Eye (tissue), 1 donor: ENCODE measurements around the gene GARIN1A.
A peak's percentile ranks its signal among the peaks of the same experiment; 100 is the strongest.
"Not testable (repeated sequence)": the region's sequence is repeated elsewhere in the genome, so short reads cannot be mapped to it uniquely, and the experiment has no call there.

ENCODE experiments used
- DNase-seq: peaks from one replicate; pipeline ENCODE4 v3.0.0-alpha.2; 2015

GARIN1A gene

DNA sequence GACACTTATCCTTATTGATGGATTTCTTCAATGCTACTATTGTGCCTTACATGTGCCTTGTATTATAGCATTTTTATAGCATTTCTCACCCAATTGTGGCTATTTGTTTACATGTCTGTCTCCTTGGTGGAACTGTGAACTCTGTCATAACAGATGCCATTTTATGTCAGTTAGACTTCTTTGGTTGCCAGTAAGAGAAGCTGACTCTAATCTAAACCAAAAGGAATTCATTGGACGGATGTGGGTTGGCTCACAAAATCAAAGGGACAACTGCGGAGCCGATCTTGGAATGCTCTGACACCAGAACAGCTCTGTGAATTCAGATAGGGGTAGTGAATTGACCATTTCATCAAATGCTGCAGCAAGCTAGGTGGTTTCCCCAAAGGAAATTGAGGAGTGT, 15.0 kb downstream of the GARIN1A start:
- DNase-seq = no peak

DNA sequence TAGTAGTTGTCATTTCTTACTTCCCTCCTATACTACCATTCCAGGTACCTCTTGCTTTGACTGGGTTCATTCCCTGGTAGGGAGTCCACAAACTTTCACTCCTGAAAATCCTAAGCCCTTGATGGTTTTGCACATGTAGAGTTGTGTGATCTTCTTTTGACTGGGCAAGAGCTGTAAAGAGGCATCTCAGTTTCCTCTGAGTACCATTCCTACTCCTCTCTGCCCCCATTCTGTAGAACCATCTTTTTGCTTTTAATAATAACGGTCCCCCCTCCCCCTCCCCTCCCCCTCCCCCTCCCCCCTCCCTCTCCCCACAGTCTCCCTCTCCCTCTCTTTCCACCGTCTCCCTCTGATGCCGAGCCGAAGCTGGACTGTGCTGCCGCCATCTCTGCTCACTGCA, 16.4 kb downstream of the GARIN1A start:
- DNase-seq = no peak

DNA sequence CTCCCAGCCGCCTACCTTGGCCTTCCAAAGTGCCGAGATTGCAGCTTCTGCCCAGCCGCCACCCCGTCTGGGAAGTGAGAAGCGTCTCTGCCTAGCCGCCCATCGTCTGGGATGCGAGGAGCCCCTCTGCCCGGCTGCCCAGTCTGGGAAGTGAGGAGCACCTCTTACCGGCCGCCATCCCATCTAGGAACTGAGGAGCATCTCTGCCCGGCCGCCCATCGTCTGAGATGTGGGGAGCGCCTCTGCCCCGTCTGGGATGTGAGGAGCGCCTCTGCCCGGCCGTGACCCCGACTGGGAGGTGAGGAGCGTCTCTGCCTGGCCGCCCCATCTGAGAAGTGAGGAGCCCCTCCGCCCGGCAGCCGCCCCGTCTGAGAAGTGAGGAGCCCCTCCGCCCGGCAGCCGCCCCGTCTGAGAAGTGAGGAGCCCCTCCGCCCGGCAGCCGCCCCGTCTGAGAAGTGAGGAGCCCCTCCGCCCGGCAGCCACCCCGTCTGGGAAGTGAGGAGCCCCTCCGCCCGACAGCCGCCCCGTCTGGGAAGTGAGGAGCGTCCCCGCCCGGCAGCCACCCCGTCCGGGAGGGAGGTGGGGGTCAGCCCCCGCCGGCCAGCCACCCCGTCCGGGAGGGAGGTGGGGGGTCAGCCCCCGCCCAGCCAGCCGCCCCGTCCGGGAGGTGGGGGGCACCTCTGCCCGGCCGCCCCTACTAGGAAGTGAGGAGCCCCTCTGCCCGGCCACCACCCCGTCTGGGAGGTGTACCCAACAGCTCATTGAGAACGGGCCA, 17.3 kb downstream of the GARIN1A start:
- not testable (repeated sequence) for DNase-seq

DNA sequence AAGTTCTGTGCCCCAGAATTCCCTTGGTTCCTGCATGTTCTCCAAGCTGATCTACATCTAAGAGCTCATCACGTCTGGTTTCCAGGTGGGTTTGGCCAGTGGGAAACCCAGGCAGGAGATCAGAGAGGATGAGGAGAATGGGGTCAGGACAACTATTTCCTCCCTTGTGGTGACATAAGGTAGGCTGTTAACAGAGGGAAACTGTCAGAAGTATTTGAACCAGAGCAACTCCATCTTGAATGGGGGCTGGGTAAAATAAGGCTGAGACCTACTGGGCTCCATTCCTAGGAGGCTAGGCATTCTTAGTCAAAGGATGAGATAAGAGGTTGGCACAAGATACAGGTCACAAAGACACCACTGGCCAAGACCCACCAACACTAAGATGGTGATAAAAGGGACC, 19.1 kb downstream of the GARIN1A start:
- no peak for DNase-seq

DNA sequence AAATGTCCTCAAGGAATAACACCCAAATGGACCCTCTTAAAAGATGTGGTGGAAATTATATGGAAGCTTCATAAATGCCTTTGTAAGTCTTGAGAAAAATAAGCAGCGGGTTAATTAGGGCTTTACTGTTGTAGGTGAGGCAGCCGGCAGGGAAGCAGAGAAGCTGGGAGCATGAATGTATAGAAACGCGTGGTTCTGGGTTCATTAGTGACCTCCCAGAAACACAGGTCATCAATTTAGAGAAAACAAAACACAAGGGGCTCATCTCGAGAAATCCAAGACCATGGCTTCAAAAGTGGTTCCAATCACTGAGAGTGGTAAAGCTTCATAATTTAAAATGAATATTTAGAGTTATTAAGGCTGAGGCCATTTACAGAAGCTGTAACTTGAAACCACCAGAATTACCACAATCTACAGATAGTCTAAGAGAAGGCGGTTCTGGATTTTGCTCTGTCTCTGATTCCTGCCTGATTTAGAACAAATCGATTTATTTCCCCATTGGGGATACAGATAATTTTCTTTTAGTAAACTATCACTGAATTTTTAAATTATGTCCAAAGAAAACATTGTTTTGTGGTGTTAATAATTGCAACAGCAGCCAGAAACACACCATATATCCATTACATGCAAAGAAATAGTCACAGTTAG, 20.7 kb downstream of the GARIN1A start:
- DNase-seq = peak; percentile 50

DNA sequence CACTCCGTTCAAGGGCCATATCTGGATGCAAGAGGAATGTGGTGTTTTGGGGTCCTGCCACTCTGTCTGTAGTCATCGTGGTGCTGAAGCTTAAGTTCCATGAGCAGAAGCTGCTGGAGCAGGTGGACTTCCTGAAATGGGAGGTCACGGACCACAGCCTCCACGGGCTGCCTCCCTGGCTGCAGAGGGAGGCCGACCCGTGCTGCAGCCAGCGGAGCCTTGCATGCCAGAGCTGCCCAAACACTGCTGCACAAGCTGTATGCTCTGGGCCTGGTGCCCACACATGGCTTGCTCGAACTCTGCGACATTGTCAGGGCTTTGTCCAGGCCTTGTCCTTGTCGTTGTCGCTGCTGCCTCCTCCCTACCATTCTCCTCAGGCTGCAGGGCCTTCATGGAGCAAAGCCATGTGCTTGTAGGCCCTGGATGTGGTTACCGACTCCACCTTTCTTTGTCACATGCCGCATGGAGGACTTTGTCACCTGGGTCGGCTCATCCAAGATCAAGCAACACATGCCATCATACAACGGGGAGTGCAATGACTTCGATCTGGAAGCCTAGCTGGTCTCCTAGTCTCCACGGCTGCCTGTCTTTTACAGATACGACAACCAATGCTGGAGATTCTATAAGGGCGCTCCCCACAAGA, 21.4 kb downstream of the GARIN1A start:
- no peak for DNase-seq

DNA sequence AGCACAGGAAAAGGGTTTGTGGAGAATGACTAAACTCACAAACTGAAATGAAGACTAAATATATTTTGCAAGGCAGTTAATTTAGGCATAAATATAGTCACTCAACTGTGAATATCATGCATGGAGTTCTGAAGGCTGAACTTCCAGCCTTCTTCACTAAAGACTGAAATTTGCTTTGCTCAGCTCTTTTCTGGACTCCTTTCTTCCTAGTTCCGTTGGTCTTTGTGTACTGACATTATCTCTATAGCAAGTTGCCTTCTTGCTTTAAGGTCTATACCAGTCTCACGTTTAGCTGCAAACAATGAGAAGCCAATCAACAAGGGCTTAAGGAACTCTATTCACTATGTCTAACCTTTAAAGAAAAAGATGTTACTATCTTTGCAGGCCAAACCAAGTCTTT, 22.6 kb downstream of the GARIN1A start:
- no peak for DNase-seq

DNA sequence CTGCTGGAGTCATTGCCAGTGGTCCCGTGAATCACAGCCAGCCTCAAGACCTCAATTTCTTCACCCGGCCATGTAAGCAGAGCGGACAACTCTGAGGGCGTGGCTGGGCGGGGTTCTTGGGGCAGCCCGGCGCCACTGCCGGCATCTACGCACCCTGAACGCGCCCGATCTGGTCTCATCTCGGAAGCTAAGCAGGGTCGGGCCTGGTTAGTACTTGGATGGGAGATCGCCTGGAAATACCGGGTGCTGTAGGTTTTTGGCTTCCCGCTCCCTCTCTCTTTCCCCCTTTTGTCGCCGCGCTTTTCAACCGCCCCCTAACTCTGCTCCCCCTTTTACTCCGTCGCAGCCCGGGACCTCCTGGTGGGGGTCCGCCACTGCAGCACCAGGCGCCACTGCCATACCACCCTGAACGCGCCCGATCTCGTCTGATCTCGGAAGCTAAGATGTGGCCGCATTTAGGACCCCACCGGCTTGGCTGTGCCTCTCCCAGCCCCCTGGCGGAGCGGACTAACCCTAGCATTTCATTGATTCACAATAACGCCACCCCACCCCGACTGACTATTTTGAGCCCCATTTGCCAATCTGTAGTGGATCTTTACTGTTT, 25.3 kb downstream of the GARIN1A start:
- peak; percentile 69 for DNase-seq

DNA sequence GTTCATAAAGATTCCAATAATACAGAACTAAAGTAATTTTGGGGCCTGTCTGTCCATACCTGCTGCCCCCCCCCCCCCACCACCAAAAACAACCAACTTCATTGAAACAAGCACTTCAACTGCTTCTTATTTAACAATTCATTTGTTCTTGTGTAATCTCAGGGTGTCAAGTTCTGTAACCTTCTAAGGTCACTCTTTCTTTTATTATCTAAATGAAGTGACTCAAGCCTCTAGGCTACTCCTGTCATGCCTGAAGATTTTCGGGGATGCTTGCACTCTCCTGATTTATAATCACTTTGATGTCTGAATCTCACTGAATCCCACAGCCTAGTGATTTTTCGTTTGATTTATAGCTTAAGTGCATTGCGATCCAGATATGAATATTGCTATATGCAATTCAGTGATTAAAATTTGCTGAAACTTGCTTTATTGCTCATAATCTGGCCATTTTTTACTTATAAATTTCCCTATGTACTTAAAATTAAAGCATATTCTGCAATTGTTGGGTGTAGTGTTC, 27.2 kb downstream of the GARIN1A start:
- no peak for DNase-seq

DNA sequence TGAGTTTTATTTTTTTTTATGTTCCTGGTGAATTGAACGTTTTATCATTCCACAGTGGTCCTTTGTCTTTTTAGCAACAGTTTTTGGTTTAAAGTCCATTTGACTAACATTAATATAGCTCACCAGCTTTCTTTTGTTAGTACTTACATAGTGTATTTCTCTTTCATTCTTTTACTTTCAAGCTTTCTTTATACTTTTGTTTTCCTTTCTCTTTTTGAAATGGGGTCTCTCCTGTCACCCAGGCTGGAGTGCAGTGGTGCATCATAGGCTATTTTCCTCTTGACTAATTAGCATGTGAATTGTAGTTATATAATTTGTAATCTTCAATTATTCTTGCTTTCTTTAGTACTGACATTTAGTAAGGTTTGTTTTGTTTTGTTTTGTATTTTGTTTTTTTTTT, 27.8 kb downstream of the GARIN1A start:
- no peak for DNase-seq

DNA sequence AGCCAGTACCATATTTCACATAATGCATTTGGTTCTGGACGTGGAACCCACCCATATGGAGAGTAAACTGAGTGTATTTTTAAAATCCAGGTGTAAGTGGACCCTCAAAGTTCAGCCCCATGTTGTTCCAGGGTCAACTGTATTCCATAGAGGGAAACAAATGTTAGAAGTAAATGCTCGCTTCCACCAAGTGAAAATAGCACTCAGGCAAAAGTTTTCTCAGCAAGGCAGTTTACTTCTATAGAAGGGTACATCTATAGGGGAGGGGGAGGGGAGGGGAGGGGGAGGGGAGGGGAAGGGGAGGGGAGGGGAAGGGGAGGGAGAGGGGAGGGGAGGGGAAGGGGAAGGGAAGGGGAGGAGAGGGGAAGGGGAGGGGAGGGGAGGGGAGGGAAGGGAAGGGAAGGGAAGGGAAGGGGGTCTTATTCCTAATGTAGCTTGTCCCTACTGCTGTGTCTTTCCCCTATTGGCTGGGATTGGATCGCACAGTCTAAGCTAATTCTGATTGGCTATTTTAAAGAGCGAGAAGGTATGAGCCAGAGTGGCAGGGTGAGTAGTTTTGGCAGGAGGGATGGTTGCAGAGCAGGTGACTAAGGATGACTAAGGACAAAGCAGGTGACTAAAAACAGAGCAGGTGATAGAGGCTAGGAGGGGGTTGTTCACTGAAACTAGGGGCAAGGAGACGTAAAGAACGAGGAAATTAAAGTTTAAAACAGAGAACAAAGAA, 29.1 kb downstream of the GARIN1A start:
- no peak for DNase-seq

DNA sequence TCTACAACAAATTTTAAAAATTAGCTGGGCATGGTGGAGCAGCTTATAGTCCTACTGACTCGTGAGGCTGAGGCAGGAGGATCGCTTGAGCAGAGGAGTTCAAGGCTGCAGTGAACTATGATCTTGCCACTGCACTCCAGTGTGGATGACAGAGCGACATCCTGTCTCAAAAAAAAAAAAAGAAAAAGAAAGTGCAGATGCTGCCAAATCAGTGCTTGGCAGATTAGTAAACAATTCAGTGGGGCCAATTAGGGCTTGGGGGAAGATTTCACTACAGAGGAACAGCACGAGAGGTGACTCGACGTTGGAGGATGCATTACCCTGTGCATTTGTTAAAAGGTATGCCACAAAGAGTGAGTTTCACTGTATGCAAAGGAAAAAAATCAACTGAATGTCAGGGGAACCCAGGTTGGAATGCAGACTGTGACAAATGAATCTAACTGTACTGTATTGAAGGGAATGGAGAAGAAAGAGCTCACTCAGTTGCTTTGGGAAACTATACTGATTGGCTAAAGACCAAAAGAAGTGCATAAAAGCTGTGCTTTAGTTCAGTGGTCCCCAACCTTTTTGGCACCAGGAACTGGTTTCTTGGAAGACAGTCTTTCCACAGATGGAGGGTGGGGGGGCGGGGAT, 31.6 kb downstream of the GARIN1A start:
- DNase-seq = no peak

DNA sequence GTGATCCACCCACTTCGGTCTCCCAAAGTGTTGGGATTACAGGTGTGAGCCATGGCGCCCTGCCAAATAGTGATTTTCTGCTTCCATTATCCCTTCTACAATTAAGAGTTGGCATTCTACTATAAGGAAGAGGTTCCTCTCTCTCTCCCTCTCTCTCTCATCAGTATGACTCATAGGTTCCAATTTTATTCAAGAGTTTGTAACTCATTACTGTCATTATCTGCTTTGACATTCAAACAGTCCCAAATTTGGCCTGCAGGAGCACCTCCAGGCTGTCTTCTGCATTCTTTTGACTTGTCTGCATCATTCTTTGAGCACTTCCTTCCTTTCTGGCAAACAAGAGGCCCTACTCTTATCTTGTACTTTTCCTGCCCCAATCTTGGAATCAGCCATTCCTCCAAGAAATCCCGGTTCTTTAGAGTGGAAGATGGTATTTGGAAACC, 33.8 kb downstream of the GARIN1A start:
- DNase-seq = no peak

DNA sequence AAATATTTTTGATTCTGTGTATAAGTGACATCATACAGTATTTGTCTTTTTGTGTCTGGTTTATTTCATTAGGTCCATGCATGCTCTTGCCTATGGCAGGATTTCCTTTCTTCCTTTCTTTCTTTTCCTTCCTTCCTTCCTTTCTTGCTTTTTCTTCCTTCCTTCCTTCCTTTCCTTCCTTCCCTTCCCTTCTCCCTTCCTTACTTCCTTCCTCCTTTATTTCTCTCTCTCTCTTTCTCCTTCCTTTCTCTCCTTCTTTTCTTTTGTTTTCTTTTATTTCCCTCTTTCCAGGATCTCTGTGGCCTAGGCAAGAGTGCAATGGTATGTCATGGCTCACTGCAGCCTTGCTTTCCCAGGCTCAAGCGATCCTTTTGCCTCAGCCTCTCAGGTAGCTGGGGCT, 35.7 kb downstream of the GARIN1A start:
- no peak for DNase-seq

DNA sequence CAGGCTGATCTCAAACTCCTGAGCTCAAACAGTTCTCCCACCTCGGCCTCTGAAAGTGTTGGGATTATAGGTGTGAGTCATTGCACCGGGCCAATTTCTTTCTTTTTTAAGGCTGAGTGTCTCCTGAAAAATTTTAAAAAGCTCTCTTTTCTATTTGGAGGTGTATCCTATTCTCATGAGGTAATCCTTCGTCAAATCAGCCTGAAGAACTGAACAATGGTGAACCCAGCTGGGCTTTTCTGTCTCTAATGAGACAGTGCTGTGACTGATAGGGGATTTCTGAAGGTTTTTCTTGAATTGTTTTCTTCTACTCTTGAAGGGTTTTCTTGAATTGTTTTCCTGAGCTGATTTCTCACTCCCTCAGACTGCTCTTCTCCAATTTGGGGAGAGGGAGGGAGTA, 36.1 kb downstream of the GARIN1A start:
- no peak for DNase-seq

DNA sequence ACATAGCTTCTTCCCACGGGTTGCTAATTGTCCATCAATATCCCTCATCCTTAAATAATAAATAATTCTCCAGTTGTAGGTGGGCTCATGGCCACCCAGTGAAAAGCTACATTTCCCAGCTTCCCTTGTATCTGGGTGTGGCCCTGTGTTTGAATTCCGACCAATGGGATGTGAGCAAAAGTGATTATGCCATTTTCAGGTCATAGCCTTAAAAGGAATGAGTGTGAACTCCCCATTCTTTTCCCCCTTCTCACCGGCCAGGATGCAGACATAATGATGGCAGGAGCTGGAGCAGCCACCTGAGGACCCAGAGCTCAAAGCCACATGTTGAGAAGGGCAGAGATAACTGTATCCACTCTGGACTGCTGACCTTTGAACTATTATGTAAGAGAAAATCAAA, 36.7 kb downstream of the GARIN1A start:
- DNase-seq = no peak

DNA sequence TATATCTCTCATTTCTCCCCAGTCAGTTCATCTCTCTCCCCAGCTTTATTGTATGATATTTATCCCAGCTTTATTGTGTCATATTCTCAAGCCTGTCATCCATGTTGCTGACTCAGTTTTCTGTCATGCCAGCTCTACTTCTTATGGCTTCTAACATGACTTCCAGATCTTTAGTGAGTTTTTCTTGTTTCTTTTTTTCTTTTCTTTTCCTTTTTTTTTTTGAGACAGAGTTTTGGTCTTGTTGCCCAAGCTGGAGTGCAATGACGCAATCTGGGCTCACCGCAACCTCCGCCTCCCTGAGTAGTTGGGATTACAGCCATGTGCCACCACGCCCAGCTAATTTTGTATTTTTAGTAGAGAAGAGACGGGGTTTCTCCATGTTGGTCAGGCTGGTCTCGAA, 38.4 kb downstream of the GARIN1A start:
- no peak for DNase-seq

DNA sequence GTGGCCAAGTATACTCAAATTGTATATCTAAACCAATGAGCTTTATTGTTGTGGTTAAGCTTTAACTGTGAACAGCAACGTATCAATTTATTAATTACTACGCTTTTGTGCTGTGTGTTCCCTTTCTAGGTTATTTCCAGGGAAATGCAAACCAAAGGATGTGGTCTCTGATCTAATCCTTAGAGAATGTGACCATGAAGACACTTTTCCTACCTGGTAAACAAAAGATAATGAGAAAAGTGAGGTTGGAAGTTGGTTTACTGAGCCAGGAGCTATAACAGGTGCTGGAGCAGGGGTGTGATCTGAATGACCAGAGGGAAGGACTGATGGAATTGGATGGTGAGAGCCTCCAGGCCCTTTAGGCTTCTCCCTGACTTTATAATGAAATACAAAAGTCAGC, 41.7 kb downstream of the GARIN1A start:
- DNase-seq = no peak

DNA sequence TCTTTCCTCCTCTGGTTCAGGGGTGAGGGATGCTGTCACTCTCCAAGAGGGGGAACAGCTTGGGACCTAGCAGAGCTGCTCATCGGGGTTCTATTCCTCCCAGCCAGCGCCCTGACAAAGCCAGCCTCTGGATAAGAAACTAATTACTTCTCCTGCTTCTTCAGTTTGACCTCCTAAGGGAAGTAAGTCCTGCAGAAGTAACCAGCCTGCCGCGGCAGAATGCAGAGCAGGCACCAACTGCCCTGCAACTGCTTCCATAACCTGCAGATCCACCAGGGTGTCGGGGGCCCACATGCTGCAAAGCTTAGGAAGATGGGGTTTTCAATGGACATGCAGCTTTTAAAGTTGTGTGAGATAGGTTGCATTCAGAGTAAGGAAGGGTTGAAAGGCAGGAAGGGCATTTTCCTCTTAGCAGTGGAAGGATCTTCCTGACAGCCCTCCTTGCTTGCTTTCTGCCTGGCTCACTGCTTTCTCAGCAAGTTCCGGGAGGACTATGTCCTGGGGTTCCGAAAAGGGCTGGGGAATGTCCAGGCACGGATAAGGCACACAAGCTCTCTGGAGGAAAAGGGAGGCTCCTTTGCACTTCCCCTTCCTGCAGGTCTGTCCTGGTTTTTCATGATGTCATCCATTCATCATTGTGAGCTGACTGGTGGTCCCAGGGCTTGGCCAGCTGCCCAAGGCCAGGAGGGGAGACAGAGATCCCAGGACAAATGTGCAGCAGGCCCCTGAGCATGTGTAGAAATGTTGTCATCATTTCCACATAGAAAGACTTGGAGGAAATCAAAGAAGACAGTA, 42.8 kb downstream of the GARIN1A start:
- DNase-seq = no peak

DNA sequence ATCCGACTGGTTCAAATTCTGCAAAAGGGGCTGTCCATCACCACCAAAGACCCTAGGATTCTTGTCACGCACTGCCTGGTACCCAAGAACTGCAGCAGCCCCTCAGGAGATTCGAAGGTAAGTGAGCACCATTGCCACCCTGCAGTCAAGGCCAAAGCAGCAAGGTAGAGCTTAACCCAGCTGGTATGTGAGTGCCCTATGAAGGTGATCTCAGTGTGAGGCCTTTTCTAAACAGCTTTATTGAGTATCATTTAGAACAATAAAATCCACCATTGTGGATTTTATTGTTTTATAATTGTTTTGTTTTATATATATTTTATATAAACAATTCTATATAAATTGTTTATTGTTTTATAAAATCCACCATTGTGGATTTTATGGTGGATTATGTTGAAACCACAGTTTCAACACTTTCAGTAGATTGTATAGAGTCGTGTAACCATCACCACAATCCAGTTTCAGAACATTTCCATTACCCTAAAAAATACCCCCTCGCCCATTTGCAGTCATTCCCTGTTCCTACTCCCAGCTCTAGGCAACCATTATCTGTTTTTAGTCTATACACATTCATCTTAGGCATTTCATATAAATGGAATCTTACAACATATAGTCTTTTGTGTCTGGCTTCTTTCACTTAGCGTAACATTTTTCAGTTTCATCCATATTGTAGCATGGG, 47.0 kb downstream of the GARIN1A start:
- DNase-seq = no peak

DNA sequence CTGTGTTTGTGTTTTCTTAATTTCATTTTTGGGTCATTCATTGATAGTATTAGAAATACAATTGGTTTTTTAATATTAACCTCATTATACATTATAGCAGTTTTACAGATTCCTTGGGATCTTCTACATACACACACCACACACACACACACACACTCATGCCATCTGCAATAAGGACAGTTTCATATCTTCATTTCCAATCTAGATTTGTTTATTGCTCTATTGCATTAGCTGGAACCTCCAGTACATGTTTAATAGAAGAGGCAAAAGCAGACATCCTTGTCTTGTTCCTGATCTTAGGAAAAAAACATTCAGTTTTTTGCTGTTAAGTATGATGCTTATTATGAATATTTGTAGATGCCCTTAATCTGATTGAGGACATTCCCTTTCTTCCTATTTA, 49.3 kb downstream of the GARIN1A start:
- no peak for DNase-seq
